Measurements from ENCODE around the gene BGN.

Gene BGN

DNA sequence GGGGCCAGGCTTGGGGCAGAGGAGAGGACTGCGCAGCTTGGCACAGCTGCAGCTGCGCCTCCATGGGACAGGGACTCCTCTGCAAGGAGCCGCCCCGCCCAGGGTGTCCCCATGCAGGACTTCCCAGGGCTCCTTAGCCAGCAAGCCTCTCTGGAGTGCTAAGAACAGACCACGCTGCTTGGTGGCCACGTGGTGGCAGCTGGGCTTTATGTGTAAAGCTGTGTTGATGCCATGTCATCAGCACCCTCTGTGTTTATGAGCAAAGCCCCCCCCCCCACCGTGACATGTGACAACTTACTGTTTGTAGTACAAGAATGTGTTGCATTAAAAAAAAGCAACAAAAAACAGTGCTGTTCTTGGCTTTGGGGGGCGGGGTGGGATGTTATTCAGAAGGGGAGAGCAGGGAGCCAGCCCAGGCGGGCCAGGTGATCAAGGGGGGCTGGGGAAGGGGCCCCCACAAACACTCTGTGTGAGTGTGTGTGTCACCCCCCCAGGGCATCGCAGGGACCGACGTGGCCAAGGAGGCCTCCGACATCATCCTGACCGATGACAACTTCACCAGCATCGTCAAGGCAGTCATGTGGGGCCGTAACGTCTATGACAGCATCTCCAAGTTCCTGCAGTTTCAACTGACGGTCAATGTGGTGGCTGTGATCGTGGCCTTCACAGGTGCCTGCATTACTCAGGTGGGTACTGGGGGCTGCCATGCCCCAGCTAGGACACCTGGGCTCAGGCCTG is 63.0 kb downstream of the BGN start:
- no peaks in the 10 kb centered on the region for H3K36me3 ChIP-seq (ENCODE audit: insufficient read depth, low read length)
- H3K27ac ChIP-seq (ENCODE audit: low read depth, low read length): no peak overlapping the region

More for the DNA sequence above, 63.0 kb downstream of the BGN start:
- Histone ChIP-seq H3K4me1 (ENCODE audit: insufficient read depth, low read length) (no peaks in the 10 kb centered on the region), H3K9ac (ENCODE audit: low read length) (no peak overlapping the region), H3K4me3 (ENCODE audit: low read depth in 1 of 2, low read length in 2 of 2) (no peak overlapping the region), H3K27me3 (ENCODE audit: control insufficient read depth in 1 of 2, insufficient read depth in 2 of 2, low read length in 2 of 2) (peaks cover 0 to 36% of the 10 kb centered on the region in 2 donors), H3K9me3 (ENCODE audit: low read length) (no peaks in the 10 kb centered on the region)
